Body of pancreas (tissue), 4 donors: Measurements from ENCODE around the gene NTMT1. TPM values are rescaled to one million over a fixed set of nuclear protein-coding genes. Genes with fewer than 3 reads are reported as not detected.

Source experiments
- ATAC-seq: fragments of 150-250 bp; one replicate; pipeline ENCODE4 v1.9.1; 2016
- DNase-seq, 4 donors: peaks; one replicate each; pipeline ENCODE4 v3.0.0-alpha.2; 2019
- H3K27ac ChIP-seq, 4 donors: fragments of 200-600 bp; sonication (generic); 1 replicate in 3 of 4; 2 replicates in 1 of 4; pipeline versions ENCODE4 v1.5.1 to v1.6.1; 2016 to 2019; ENCODE audit warnings: mild to moderate bottlenecking in 1 of 4, mixed read lengths in 1 of 4, moderate library complexity in 1 of 4
- H3K27me3 ChIP-seq, 2 donors: fragments of 200-600 bp; sonication (generic); one replicate each; pipeline ENCODE4 v1.6.0; 2016; ENCODE audit warnings: mild to moderate bottlenecking in 1 of 2
- H3K36me3 ChIP-seq, 2 donors: fragments of 200-600 bp; sonication (generic); replicated peaks in 1 of 2; 2 replicates each; pipeline ENCODE4 v1.5.1; 2016; ENCODE audit warnings: low read depth in 2 of 2; ENCODE audit not compliant: insufficient read depth in 1 of 2
- H3K4me1 ChIP-seq: fragments of 200-600 bp; sonication (generic); one replicate; pipeline ENCODE4 v1.6.0; 2016
- H3K4me3 ChIP-seq, 2 donors: fragments of 200-600 bp; sonication (generic); 1 replicate in 1 of 2; 2 replicates in 1 of 2; pipeline ENCODE4 v1.5.1; 2016 to 2019
- H3K9me3 ChIP-seq, 3 donors: fragments of 200-600 bp; sonication (generic); 1 replicate in 2 of 3; 2 replicates in 1 of 3; pipeline ENCODE4 v1.5.1; 2016
- CTCF ChIP-seq, 7 experiments: fragments of 450-650 bp in 4 of 7; fragments of 200-600 bp in 3 of 7; sonication (generic) in 3 of 7; IDR thresholded peaks; one replicate each; pipeline ENCODE4 v1.5.1; 2016 to 2019; ENCODE audit warnings: antibody characterized with exemption in 7 of 7
- POLR2A ChIP-seq, 3 donors: fragments of 450-650 bp; IDR thresholded peaks; one replicate each; pipeline ENCODE4 v1.6.1; 2016; ENCODE audit warnings: antibody characterized with exemption in 3 of 3, mild to moderate bottlenecking in 2 of 3
- WGBS, 2 donors: methylation state at CpG; one replicate each; pipeline ENCODE4 v1.1.5; 2017; 5-methylcytosine and 5-hydroxymethylcytosine counted together
- intact Hi-C: fragments of 100-400 bp; cut with DNase I; formaldehyde crosslinking; loops from one replicate; pipeline ENCODE4 v1.15.1; 2023
- total RNA-seq, 2 donors: library from RNA; depleted of rRNA; stranded (reverse); fragments of >200 nt; gene quantifications; one replicate each; pipeline ENCODE4 v1.1.0, GENCODE V29; 2016

Gene NTMT1
- total RNA-seq, 2 donors from 2014 or later, result 11.2 to 14.5 TPM

GRCh38 chr9:129602598-129603415 is 23.2 kb upstream of the NTMT1 start:
- DNase-seq (no peak), ATAC-seq (no peak)
- Histone ChIP-seq H3K36me3 (no peaks in the 10 kb centered on the region), H3K9me3 (no peaks in the 10 kb centered on the region), H3K27me3 (no peaks in the 10 kb centered on the region), H3K27ac (no peak overlapping the region), H3K4me3 (no peak overlapping the region), H3K4me1 (peaks cover 14% of the 10 kb centered on the region)
- intact Hi-C loops, result loop anchor here (10.0 kb wide), 1 partner anchor 98 kb away; no protein-coding TSS in a partner anchor
- 39 to 54% methylated on average over 6 to 10 of the region's 10 CpGs for WGBS, 2 donors
- no peak for TF ChIP-seq POLR2A (IDR thresholded peaks at IDR 0.05)
- TF ChIP-seq CTCF (IDR thresholded peaks at IDR 0.05), result no peak

GRCh38 chr9:129604056-129604765 is 21.8 kb upstream of the NTMT1 start:
- DNase-seq, result no peak
- Histone ChIP-seq H3K4me3 (no peak overlapping the region), H3K9me3 (no peaks in the 10 kb centered on the region), H3K27ac (no peak overlapping the region), H3K36me3 (no peaks in the 10 kb centered on the region), H3K4me1 (peaks cover 10% of the 10 kb centered on the region), H3K27me3 (no peaks in the 10 kb centered on the region)
- TF ChIP-seq POLR2A (IDR thresholded peaks at IDR 0.05), result no peak
- TF ChIP-seq CTCF (IDR thresholded peaks at IDR 0.05), result no peak
- ATAC-seq, result no peak
- 74 to 83% methylated on average over 6 to 11 of the region's 12 CpGs for WGBS, 2 donors
- intact Hi-C loops, result loop anchor here (10.0 kb wide), 1 partner anchor 99 kb away; no protein-coding TSS in a partner anchor

- H3K9me3 ChIP-seq, result no peaks in the 10 kb centered on the region
- no peak for DNase-seq
- intact Hi-C loops, result loop anchor here (10.0 kb wide), 1 partner anchor 100 kb away; no protein-coding TSS in a partner anchor
Observed at GRCh38 chr9:129604766-129605163, 21.2 kb upstream of the NTMT1 start.

More at GRCh38 chr9:129604766-129605163, 21.2 kb upstream of the NTMT1 start:
- Histone ChIP-seq H3K4me1 (peaks cover 13% of the 10 kb centered on the region), H3K27ac (no peak overlapping the region), H3K4me3 (no peak overlapping the region), H3K27me3 (no peaks in the 10 kb centered on the region), H3K36me3 (no peaks in the 10 kb centered on the region)
- TF ChIP-seq CTCF (IDR thresholded peaks at IDR 0.05) (no peak), POLR2A (IDR thresholded peaks at IDR 0.05) (no peak)
- ATAC-seq, result no peak
- WGBS, 2 donors, result 68 to 70% methylated on average over 6 to 8 of the region's 8 CpGs
